Measurements from ENCODE around the gene ANO10.
"Not testable (repeated sequence)": the region's sequence is repeated elsewhere in the genome, so short reads cannot be mapped to it uniquely, and the experiment has no call there.

Gene ANO10

DNA sequence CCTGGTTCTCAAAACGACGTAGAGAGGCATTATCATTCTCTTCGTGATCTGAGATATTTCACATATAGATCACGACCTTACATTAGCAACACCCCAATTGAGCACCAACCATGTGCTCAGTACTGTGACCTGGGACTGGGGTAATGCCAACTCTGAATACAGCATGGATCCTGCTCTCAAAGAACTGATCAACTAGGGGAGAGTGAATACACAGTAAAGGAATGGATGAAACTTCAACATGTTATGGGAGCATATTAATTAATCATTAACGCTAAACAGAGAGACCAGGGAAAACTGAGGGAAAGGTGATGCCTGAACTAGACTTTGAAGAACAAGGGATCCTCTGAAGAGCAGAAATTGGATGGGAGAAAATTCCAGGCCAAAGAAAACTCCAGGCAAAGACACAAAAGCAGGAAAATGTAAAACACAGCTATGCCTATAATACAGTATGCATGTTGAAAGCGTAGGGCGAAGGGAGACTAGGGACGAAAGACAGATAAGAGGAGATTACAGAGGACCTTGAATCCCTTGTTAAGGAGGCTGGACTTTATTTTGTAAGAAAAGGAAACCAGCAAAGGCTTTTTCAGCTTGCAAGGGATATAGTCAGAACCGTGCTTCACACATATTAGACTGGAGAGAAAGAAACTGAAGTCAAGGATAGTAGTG, 105.7 kb downstream of the ANO10 start:
- DNase-seq, result no peak

DNA sequence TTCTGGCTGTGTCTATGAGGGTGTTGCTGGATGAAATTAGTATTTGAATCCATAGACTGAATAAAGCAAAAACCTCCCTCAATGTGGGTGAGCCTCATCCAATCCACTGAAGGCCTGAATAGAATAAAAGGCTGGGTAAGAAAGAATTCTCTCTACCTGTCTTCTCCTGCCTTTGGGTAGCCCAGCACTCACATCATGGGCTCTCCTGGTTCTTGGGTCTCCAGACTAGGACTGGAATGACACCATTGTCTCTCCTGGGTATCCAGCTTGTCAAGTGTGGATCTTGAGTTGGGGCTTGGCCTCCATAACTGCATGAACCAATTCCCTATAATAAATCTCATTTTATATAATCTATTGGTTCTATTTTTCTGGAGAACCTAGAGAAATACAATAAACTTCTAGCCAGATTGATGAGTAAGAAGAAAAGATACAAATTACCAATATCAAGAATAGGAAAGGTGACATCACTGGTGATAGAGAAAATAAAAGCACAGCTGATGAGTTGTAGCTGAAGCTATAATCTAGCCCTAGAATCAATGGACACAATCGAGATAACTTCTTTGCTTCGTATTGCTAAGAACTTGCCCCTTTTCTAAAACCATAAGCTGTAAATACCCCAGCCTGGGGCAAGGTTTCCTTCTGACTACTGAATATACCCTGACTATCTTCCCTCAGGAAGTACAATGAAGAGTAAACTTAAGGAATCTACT, 106.4 kb downstream of the ANO10 start:
- DNase-seq, result no peak

DNA sequence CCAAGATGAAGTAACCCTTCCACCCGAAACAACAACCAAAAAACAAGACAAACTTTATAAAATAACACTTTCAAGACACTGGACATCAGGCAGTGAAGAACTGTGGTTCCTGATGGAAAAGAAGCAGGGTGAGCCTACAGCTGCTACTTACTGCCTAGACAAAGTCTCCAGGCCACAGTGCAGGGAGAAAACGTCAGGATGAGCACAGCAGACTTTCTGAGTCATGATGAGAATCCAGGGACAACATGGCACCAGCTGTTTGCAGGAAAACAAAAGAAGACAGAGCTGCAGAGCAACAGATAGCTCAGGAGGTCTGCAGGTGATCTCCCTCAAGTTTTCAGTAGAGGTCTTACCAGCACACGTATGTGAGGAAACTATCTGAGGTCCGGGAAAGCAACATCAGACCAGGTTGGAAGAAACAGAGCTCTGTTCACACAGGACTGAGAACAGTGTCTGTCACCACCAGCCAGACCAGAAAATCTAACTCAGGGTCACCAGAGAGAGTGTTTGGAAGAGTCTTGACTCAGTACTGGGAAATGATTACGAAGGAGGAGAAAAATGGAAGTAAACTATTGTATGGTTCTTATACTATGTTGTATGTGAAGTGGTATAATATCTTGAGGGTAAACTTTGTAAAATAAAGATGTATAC, 108.9 kb downstream of the ANO10 start:
- DNase-seq, result no peak

DNA sequence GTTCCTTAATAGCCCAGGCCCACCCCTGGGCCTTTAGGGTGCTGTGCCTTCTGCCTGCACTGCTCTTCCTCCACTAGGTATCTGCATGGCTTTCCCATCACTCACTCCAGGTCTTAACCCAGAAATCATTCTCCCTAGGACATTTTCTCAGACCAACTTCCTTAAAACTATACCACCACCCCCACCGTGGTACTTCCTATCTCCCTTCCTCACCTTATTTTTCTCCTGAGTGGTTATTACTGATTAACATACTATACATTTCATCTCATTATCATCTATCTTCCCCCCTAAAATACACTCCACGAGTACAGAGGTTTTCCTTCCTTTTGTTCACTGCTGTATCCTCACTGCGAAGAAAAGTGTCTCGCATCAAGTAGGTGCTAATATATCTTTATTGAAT, 115.2 kb downstream of the ANO10 start:
- peak; percentile 30 for DNase-seq

DNA sequence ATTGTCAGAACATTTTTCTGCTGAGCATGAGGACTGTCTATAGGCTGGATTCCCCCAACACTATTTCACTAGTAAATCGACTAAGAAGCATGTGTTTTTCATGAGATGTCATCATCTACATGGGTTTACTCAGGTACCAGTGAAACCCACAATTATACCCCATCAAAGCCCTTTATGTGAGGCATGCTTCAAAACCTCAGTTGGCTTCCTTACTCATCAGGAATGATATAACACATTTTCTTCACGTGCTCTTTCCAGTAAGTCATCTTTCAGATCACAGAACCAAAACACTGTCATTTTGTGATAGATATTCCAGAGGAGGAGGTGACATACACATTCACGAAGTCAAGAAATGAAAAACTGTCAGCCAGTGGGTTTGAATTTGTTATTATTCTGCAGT, 116.5 kb downstream of the ANO10 start:
- DNase-seq, result peak; percentile 30

DNA sequence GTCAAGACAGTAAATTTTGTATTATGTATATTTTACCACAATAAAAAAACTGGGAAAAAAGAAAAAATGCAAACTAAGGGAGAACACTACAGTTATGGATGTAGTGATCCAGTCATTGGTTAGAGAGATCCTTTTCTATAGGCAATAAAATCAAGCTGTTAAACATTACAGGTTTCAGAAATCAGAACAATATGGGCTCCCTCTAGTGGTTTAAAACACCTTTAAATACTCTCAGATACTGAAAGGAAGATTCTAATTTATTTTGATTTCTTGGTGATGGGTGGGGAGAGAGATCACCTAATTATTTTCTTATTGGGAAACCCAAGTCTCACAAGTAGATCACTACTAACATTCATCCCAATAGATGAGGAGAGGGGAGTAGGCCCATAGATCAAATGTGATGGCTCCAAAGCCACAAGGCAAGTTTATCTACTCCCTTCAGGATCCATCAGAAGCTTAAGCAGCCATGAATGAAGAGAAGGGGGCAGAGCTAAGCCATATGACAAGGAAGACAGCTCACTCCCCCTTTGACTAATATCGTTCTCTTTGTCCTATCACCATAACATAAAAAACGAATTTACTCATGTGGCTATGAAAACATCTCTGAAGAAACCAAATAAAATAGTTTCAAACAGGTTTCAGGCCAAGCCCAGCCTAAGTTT, 118.6 kb downstream of the ANO10 start:
- DNase-seq, result peak; percentile 78

DNA sequence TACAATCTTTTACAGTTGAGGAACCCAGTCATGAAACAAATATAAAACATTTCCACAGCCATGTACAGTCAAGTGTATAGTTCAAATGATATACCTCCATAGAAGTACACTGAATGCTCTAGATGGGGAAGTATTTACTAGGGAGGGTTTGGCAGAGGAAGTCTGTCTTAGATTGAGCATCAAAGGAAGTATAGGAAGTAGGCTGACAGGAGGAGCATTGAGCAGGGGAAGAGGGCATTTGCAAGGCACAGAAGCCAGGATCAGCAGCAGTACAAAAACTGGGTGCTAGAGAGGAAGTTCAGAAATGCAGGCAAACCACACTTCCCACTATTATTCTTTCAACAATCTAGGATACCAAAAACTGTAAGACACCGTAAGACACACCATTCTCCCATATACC, 122.6 kb downstream of the ANO10 start:
- peak; percentile 39 for DNase-seq

DNA sequence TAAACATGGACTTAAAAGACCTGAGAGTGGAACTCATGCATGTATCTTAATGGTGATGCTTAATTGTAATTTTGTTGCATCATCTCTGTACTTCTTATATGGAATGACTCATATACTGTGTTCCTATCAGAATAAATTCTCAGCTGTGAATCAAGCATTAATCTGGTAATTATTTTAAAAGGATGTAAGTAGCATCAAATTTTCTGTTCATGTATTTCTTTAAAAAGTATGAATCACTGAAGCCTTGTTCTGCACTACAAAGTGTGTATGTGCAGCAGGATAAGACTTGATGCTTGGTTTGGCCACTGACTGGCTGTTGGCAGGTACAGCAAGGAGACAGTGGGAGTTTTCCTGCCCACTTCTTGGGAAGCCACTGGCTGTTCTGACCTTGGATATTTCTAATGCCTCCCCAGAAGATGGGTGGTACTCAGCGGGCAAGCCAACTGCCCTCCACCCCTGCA, 123.9 kb downstream of the ANO10 start:
- peak; percentile 41 for DNase-seq

DNA sequence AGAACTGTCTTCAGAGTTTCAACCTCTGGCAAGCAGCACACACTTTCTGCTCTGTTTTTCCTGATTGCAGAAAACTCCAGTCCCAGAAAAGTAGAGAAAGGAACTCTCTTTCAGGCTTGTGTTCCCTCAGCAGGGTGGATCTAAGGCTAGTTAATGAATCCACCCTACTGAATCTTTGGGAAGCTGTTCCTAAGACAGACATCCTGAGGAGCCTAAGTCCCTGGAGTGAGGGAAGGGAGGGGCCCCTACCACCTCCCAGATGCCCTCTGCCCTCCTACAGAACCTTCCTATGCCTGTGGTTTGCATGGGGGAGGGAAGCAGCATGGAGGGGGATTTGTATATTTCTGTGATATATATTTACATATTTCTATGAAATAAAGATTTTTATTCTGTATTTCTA, 124.4 kb downstream of the ANO10 start:
- no peak for DNase-seq

DNA sequence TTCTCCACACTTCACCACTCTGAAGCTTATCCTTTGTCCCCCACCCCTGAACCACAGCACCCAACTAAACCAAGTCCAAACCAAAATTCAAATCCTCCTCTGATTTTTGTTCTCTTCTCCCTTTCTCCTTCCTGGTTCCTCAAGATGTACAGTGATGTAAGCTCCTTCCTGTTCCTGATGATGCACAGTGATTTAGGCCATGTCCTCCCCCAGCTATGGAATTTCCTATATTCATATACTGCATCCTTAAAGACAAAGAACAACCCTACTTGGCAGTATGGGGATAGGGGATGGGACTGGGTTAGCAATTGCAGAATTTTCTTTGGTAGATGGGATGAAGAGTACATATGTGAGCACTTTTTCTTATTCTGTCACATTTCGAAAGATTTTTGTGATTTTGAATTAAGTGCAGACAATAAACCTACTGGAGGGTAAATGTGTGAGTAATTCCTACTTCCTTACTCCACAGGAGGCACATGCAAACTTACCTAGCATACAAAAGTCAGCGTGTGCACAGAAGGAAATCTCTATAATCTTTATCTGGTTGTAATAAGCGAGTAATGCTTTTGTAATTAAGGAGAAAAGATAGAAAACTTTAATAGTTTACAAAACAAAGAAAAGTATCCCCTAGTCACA, 125.0 kb downstream of the ANO10 start:
- DNase-seq, result no peak

DNA sequence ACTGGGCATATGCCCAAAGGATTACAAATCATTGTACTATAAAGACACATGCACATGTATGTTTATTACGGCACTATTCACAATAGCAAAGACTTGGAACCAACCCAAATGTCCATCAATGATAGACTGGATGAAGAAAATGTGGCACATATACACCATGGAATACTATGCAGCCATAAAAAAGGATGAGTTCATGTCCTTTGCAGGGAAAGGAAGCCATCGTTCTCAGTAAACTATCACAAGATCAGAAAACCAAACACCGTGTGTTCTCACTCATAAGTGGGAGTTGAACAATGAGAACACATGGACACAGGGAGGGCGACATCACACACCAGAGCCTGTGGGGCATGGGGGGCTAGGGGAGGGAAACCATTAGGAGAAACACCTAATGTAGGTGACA, 128.9 kb downstream of the ANO10 start:
- not testable (repeated sequence) for DNase-seq

DNA sequence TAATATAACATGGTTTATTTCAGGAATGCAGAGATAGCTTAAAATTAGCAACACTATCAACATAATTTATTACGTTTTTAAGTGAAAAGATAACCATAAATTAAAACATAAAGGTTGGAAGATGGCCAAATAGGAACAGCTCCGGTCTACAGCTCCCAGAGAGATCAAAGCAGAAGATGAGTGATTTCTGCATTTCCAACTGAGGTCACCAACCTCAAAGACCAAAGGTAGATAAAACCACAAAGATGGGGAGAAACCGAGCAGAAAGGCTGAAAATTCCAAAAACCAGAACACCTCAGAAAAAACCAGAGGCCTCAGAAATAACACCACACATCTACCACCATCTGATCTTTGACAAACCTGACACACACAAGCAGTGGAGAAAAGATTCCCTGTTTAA, 130.0 kb downstream of the ANO10 start:
- DNase-seq, result not testable (repeated sequence)

DNA sequence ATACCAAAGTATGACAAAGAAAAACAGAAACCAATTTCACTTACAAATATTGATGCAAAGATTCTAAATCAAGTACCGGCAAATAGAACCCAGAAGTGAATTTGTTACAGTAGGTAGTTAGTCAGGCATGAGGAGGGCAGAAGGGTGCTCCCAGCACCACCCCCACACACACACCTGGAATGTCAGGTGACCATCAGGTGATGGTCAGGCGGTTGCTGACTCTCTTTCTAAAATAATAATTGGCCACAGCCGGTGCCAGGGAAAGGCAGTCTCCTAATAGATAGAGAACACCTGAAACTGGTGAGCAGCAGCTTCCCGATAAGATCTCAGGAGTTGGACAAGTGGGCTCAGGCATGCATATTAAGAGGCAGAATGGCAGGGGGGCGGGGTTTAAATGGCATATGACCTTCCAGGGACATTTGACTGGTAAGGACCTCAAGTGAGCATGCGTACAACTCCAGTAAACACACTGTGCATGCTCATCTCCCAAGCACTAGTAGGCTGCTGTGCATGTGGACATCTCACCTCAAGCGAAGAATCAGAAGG, 131.1 kb downstream of the ANO10 start:
- no peak for DNase-seq

DNA sequence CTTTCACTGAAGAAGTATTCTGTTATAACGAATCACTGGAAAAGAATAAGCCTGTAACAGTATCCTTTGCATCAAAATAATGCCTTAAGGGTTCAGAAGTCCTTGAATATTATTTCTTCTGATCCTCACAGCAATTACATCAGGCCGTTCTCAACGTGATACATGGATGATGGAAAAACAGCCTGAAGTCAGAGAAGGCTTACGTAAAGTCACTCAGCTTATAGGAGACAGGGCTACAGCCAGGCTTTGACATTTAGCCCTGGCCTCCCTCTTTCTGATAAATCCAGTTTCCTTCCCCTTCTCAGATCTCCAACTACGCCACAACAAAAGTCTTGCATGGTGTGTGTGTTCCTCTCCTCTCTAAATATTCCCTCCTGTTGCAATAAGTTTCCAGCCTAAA, 131.9 kb downstream of the ANO10 start:
- no peak for DNase-seq

DNA sequence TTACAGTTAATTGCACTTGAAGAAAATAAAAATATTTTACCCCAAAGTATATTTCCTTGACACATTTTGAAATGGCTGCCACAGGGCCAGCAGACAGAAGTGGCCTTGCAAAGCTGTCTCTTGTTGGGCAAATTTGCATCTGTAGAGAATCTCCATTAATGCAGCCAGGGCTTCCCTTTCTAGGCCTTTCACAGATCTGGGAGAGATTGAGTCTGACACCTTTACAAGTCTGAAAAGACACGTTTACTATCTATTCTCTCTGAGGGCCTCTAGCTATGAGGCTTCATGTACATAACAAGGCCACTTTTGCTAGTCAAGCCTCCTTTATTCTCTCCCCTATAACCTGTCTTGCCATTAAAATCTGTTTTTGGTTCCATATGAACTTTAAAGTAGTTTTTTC, 135.9 kb downstream of the ANO10 start:
- no peak for DNase-seq

DNA sequence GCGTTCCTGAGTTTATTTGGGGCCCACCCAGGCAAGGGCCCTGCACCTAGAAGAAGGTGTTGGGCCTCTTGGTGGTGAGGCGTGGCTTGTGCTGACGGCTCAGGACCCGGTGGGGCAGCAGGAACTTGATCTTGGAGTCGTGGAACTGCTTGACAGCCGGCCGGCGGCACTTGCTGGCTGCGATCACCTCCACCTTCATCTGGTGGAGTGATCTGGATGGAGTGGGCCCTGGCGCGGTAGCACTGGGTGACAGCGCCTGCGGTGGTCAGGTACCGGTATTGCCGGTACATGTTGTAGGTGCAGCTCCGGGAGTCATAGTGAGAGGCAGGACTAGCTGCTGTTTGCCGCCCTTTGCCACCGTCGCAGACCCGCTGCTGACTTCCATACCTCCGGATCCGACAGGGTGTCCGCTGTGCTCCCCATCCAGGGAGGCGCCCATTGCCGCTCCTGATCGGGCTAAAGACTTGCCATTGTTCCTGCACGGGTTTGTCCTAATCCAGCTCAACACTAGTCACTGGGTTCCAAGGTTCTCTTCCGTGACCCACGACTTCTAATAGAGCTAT, 136.8 kb downstream of the ANO10 start:
- no peak for DNase-seq

DNA sequence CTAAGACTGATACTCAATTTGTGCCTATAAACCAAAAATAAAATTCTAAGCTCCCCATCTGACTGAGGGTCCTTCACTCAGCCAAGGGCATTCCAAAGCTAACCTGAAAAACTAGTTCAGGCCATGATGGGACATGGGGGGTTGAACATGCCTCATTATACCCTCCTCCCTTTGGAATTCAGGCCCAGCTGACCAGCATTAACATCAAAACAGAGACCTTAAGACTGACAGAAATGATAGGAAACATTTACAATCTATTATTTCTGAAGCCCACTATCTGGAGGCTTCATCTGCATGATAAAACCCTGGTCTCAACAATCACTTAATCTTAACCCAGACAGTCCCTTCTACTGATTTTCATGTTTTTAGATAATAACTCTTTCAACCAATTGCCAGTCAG, 140.4 kb downstream of the ANO10 start:
- no peak for DNase-seq

DNA sequence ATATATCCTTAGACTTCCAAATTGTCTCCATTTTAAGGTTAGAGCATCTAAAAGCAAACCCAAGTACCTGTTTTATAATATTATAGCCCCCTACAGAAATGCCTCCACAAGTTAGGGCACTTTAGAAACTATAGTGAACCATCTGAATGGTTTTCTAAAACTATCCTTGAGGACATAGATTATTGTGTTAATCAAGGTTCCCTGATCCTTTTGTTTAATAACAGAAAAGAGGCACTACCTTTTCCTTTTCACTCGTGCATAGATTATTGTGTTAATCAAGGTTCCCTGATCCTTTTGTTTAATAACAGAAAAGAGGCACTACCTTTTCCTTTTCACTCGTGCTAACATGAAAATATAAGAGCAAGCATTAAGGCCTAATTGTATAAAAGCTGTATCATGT, 143.0 kb downstream of the ANO10 start:
- DNase-seq, result not testable (repeated sequence)

DNA sequence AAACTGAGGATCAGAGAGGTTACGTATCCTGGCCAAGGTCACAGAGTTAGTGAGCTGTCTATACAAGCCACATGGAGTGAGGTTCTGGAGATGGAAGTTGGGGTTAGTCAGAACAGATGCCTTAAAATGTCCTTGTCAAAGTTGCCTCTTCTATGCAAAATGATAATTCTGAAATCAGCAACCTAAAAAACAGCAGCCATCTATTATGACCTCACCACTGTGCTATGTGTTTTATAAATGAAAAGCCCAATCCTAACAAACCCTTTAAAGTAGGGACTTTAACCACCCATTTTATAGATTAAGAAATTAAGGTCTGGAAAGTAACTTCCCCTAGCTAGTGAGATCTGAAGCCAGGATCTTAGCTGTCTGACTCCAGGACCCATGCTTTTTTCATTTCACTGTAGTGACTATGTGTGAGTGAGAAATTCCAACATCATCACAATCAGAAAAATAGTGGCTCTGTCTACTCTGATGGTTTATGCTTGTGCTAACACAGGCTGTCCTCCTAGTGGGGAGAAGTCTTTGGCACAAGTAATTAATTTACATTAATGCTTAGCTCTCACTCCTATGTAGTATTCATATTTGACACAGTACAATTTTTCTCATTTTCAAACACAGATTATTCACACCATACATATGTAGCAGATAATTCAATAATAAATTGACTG, 143.6 kb downstream of the ANO10 start:
- no peak for DNase-seq

DNA sequence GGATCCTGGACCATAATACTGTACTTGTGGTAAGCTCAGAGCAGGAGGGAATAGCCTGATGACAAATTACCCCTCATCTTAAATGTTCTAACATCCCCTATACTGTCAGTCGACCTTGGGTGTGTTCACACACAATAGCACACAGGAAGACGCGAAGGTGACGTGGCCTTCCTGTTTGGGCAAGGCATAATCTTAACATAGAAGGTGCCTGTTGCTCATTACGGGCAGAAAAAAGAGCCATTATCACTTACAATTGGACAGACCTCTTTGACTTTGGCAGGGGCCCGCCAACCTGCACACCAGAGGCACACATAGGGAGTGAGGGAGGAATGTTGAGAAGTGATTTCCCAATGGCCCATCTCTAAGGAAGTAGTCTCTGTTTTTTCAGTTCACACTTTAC, 144.2 kb downstream of the ANO10 start:
- DNase-seq, result no peak

DNA sequence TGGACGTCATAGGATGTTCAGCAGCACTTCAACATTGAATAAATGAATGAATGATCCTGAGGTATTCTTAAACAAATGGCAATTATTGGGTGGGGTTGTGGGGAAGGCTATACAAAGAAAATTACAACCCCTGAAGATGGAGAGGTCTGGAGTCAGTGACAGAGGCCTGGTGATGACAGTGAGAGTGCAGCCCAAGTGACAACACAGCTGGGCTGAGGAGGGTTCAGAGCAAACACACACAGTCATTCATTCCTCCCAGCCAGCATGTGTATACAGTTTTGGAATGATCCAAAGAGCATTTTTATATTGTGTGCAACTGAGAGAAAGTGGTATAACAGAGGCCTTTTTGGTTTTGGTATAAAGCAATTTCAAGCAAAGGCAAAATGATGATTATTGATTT, 148.1 kb downstream of the ANO10 start:
- DNase-seq, result no peak

DNA sequence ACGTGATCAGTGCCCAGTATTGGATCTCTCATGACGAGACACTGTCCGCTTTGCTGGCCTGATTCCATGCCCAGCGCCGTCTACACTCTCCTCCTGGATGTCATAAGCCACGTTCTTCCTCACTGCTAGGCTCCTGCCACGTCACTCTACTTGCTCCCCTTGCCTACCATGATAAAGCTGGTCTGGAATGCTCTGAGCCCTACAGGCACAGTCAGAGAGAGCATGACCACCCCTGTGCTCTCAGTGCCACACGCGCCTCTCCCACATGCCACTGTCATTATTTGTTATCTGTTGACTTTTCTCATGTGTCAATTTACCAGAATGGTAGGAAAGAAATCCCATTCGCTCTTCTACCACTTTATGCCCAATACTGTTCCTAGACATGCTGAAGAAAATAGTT, 148.6 kb downstream of the ANO10 start:
- no peak for DNase-seq

Measured in OCI-M1 (cell line).